ENCODE measurements around the gene KIF11. TPM values are rescaled to one million over a fixed set of nuclear protein-coding genes. Genes with fewer than 3 reads are reported as not detected.
A peak's percentile ranks its signal among the peaks of the same experiment; 100 is the strongest.

KIF11 gene
- polyA plus RNA-seq, 2 of the 4 experiments (the other 2 are of a cell fraction), result 32.5 to 38.7 TPM

DNA sequence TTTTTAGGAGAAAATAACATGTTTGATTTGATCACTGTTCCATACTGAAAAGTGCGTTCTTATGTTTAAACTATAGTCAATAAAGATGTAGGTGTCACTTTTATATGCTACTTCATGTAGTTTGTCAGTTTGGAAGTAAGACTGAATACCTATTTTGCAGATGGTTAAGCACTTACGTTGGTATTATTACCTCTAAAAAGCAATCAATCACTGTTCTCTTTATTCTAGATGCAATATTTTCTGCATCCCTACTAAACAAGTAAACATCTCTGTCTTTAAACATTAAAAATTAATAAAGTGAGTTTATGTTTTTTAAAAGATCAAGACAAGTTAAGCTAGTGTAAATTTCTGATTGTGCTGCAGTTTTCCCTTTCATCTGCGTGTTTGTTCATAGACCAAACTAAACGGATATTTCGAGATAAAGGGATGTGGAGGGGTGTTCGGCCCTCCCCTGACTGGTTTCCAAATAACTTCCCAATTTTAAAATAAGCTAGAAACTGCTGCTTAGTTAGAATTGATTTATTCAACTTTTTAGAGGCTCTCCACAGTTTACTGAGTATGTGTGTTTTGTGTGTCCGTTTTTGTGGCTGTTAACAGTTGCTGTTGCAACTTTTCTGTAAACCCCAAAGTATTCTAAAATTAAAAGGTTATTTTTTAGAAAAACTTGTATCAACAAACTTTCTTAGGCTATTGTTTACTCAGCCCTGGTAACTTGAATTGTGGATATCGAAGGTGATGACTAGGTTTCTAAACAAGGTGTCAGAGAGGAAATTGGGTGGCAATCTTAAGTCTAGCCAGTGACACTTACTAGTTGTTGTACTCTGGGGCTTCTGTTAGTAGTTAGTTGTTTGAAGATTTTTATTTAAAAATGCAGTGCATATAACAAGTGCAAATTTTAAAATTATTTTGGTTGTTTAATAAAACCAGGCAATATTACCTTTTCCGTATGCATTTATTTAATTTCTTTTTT is 974 bp downstream of the KIF11 start:
- FAIRE-seq (no peak), ATAC-seq (no peak), DNase-seq (ENCODE audit: low read depth in 1 of 2, low spot score in 1 of 2) (no peak)
- H3K4me1 ChIP-seq, result peaks cover 22% of the 10 kb centered on the region
- ChIA-PET POLR2A (no interaction called here), CTCF (interaction anchor here (0.6 to 1.1 kb wide), 2 partner anchors 10 to 19 kb away, joined by 3 read pairs; no protein-coding TSS in a partner anchor)
- WGBS (ENCODE audit: missing lambda C conversion rate), result 1% methylated on average over 9 of the region's 9 CpGs
- TF ChIP-seq HOXB5 (CRISPR knock-in tag; IDR thresholded peaks at IDR 0.05), result no peak
- TF ChIP-seq, protein P1, sequence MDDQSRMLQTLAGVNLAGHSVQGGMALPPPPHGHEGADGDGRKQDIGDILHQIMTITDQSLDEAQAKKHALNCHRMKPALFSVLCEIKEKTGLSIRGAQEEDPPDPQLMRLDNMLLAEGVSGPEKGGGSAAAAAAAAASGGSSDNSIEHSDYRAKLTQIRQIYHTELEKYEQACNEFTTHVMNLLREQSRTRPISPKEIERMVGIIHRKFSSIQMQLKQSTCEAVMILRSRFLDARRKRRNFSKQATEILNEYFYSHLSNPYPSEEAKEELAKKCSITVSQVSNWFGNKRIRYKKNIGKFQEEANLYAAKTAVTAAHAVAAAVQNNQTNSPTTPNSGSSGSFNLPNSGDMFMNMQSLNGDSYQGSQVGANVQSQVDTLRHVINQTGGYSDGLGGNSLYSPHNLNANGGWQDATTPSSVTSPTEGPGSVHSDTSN (IDR thresholded peaks at IDR 0.05), result no peak
- TF ChIP-seq ZC3H11A (IDR thresholded peaks at IDR 0.05), result no peak
- no peaks in the 10 kb centered on the region for H3K9me3 ChIP-seq
- peak overlapping the region; percentile 86 for H3K4me2 ChIP-seq
- H3K27ac ChIP-seq, result peak overlapping the region; percentile 95 to 96
- peak overlapping the region; percentile 63 for H3K4me3 ChIP-seq

DNA sequence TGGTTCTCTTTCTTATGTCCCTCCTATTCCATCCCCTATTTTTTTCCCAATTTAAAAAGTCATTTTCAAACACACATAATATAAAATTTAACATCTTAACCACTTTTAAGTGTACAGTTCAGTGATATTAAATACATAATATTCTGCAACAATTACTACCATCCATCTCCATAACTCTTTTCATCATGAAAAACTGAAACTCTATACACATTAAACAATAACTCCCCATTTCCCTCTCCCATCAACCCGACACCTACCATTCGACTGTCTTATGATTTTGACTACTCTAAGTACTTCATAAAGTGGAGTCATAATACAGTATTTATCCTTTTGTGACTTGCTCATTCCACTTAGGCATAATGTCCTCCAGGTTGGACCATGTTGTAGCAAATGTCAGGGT is 2.6 kb downstream of the KIF11 start:
- H3K4me2 ChIP-seq, result peak overlapping the region; percentile 86
- H3K4me1 ChIP-seq, result peaks cover 16% of the 10 kb centered on the region
- no peak overlapping the region for H3K27ac ChIP-seq
- WGBS (ENCODE audit: missing lambda C conversion rate), result 94% methylated on average over 2 of the region's 2 CpGs
- DNase-seq (ENCODE audit: low read depth in 1 of 2, low spot score in 1 of 2) (no peak), FAIRE-seq (no peak), ATAC-seq (no peak)
- CTCF ChIA-PET, result no interaction called here
- no peak overlapping the region for H3K4me3 ChIP-seq
- TF ChIP-seq SMC3 (IDR thresholded peaks at IDR 0.05), result no peak
- no peak for TF ChIP-seq SREBF2 (IDR thresholded peaks at IDR 0.05)
- TF ChIP-seq RCOR1 (IDR thresholded peaks at IDR 0.05; ENCODE audit: low read depth, low read length), result no peak
- TF ChIP-seq, protein P2, sequence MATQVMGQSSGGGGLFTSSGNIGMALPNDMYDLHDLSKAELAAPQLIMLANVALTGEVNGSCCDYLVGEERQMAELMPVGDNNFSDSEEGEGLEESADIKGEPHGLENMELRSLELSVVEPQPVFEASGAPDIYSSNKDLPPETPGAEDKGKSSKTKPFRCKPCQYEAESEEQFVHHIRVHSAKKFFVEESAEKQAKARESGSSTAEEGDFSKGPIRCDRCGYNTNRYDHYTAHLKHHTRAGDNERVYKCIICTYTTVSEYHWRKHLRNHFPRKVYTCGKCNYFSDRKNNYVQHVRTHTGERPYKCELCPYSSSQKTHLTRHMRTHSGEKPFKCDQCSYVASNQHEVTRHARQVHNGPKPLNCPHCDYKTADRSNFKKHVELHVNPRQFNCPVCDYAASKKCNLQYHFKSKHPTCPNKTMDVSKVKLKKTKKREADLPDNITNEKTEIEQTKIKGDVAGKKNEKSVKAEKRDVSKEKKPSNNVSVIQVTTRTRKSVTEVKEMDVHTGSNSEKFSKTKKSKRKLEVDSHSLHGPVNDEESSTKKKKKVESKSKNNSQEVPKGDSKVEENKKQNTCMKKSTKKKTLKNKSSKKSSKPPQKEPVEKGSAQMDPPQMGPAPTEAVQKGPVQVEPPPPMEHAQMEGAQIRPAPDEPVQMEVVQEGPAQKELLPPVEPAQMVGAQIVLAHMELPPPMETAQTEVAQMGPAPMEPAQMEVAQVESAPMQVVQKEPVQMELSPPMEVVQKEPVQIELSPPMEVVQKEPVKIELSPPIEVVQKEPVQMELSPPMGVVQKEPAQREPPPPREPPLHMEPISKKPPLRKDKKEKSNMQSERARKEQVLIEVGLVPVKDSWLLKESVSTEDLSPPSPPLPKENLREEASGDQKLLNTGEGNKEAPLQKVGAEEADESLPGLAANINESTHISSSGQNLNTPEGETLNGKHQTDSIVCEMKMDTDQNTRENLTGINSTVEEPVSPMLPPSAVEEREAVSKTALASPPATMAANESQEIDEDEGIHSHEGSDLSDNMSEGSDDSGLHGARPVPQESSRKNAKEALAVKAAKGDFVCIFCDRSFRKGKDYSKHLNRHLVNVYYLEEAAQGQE (IDR thresholded peaks at IDR 0.05), result no peak
- TF ChIP-seq, protein P3, sequence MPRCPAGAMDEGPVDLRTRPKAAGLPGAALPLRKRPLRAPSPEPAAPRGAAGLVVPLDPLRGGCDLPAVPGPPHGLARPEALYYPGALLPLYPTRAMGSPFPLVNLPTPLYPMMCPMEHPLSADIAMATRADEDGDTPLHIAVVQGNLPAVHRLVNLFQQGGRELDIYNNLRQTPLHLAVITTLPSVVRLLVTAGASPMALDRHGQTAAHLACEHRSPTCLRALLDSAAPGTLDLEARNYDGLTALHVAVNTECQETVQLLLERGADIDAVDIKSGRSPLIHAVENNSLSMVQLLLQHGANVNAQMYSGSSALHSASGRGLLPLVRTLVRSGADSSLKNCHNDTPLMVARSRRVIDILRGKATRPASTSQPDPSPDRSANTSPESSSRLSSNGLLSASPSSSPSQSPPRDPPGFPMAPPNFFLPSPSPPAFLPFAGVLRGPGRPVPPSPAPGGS (IDR thresholded peaks at IDR 0.05), result no peak
- no peak for TF ChIP-seq HOXB13 (CRISPR knock-in tag; IDR thresholded peaks at IDR 0.05; ENCODE audit: low read depth)
- no peaks in the 10 kb centered on the region for H3K9me3 ChIP-seq
- POLR2A ChIA-PET, result no interaction called here

DNA sequence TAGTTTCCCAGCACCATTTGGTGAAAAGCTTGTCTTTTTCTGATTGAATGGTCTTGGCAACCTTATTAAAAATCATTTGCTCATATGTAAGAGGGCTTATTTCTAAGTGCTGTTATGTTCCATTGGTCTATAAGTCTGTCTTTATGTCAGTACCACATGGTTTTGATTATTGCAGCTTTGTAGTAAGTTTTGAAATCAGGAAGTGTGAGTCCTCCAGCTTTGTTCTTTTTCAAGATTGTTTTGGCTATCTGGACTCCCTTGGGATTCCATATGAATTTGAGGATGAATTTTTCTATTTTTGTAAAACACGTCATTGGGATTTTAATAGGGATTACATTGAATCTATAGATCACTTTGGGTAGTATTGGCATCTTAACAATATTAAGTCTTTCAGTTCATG is 5.4 kb downstream of the KIF11 start:
- H3K4me2 ChIP-seq, result no peak overlapping the region
- no peak overlapping the region for H3K4me3 ChIP-seq
- H3K27ac ChIP-seq, result no peak overlapping the region
- ATAC-seq, result no peak
- ChIA-PET POLR2A (no interaction called here), CTCF (interaction anchor here (0.6 to 1.1 kb wide), 2 partner anchors 24 to 416 kb away, joined by 3 to 6 read pairs; partner anchors contain the start of gene IDE)
- no peak for FAIRE-seq
- no peaks in the 10 kb centered on the region for H3K9me3 ChIP-seq
- WGBS (ENCODE audit: missing lambda C conversion rate), result 95% methylated on average over 1 of the region's 1 CpG
- H3K4me1 ChIP-seq, result peaks cover 30% of the 10 kb centered on the region; the same call in 2 of the 3 replicates
- DNase-seq (ENCODE audit: low read depth in 1 of 2, low spot score in 1 of 2), result no peak
- TF ChIP-seq, protein P4, sequence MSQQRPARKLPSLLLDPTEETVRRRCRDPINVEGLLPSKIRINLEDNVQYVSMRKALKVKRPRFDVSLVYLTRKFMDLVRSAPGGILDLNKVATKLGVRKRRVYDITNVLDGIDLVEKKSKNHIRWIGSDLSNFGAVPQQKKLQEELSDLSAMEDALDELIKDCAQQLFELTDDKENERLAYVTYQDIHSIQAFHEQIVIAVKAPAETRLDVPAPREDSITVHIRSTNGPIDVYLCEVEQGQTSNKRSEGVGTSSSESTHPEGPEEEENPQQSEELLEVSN (IDR thresholded peaks at IDR 0.05; ENCODE audit: borderline replicate concordance, low read depth), result no peak
- TF ChIP-seq ZC3H11A (IDR thresholded peaks at IDR 0.05) (no peak), HEYL (CRISPR knock-in tag; IDR thresholded peaks at IDR 0.05) (no peak), JUN (IDR thresholded peaks at IDR 0.05) (no peak), NFE2L2 (conservative IDR thresholded peaks at IDR 0.05; ENCODE audit: low read length) (no peak), FOXS1 (CRISPR knock-in tag; IDR thresholded peaks at IDR 0.05) (no peak), RNF2 (IDR thresholded peaks at IDR 0.05; ENCODE audit: borderline replicate concordance, low read depth) (no peak), EP300 (IDR thresholded peaks at IDR 0.05) (no peak), MAFK (IDR thresholded peaks at IDR 0.05; ENCODE audit: partially characterized antibody) (no peak), RAD21 (conservative IDR thresholded peaks at IDR 0.05 in 1 of 2, IDR thresholded peaks at IDR 0.05 in 1 of 2) (no peak), JUNB (IDR thresholded peaks at IDR 0.05) (no peak), FOSL2 (IDR thresholded peaks at IDR 0.05) (no peak), FOSL2 (CRISPR knock-in tag; IDR thresholded peaks at IDR 0.05) (no peak), EHMT2 (IDR thresholded peaks at IDR 0.05; ENCODE audit: low read depth) (no peak), POLR2A (IDR thresholded peaks at IDR 0.05; ENCODE audit: low read length) (no peak)
- TF ChIP-seq, protein P2 (IDR thresholded peaks at IDR 0.05), result no peak

Measured in A549 (cell line).